GM20000 (cell line): ENCODE measurements around the gene PIAS2.
A peak's percentile ranks its signal among the peaks of the same experiment; 100 is the strongest.

Experiments used
- DNase-seq: peaks from one replicate; pipeline ENCODE4 v3.0.0; 2012; ENCODE audit warnings: low spot score
- CTCF ChIP-seq: IDR thresholded peaks from 2 replicates; pipeline ENCODE4 v1.5.1; 2012; ENCODE audit warnings: mild to moderate bottlenecking, control low read depth; ENCODE audit errors: extremely low read depth, missing control alignments

Gene PIAS2

GRCh38 chr18:46768166-46768921 is 149.0 kb downstream of the PIAS2 start:
- TF ChIP-seq CTCF = no peak
- DNase-seq = no peak

- no peak for TF ChIP-seq CTCF
- DNase-seq = no peak
Observed at GRCh38 chr18:46767217-46767616, 150.1 kb downstream of the PIAS2 start.

GRCh38 chr18:46764586-46764985 is 152.7 kb downstream of the PIAS2 start:
- no peak for DNase-seq
- TF ChIP-seq CTCF = no peak

- TF ChIP-seq CTCF = no peak
- DNase-seq = no peak
Observed at GRCh38 chr18:46761059-46761769, 156.1 kb downstream of the PIAS2 start.

GRCh38 chr18:46759890-46760289 is 157.4 kb downstream of the PIAS2 start:
- TF ChIP-seq CTCF = no peak
- no peak for DNase-seq

- no peak for TF ChIP-seq CTCF
- peak; percentile 76 for DNase-seq
Observed at GRCh38 chr18:46756559-46757201, 160.6 kb downstream of the PIAS2 start, which contains the start of gene ST8SIA5. Gene ST8SIA5 (minus strand): TSS chr18:46757053. CDS start chr18:46756508, 545 bp downstream.
